ENCODE measurements around the gene GATB. TPM values are rescaled to one million over a fixed set of nuclear protein-coding genes. Genes with fewer than 3 reads are reported as not detected.

The GATB gene
- total RNA-seq, 1 donor from 2014 or later: 11.1 TPM

DNA sequence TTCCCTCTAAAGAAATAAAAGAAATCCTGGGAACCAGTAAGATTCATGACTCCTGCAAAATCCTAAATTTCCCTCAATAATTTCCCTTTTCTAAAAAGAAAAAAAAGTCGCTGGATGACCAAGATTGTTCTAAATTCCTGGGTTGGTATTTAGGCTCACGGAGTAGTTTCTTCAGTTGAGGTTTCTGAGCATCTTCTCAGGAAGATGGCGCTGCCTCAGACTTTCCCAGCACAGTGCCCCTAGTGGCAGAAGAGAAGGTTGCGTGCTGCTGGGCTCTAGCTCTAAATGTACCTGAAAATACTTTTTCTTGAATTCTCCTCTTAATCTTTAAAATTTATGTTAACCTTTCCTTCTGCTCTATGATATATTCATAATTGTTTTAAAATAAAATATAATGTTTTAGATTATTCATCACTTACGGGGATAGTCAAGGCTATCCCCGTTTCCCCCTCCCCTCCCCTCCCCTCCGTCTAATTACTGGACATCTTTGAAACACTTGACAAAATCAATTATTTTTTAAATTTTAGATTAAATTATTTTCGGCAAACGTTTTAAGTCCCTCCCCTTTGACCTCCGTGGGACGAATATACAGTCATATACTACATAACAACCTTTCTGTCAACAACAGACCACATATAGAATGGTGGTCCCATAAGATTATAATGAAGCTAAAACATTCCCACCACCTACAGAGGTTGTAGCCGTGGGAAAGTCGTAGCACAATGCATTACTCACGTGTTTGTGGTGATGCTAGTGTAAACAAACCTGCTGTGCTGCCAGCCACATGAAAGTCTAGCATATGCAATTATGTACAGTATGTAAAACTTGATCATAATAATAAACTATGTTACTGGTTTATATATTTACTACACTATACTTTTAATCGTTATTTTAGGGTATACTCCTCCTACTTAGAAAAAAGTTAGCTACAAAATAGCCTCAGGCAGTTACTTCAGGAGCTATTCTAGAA, 41.0 kb upstream of the GATB start:
- H3K27me3 ChIP-seq (ENCODE audit: control insufficient read depth, insufficient read depth, low read length): no peaks in the 10 kb centered on the region
- H3K36me3 ChIP-seq (ENCODE audit: control insufficient read depth, insufficient read depth, low read length): no peaks in the 10 kb centered on the region
- DNase-seq (ENCODE audit: low read depth): peak; percentile 47
- FAIRE-seq: no peak
- TF ChIP-seq, protein P1, sequence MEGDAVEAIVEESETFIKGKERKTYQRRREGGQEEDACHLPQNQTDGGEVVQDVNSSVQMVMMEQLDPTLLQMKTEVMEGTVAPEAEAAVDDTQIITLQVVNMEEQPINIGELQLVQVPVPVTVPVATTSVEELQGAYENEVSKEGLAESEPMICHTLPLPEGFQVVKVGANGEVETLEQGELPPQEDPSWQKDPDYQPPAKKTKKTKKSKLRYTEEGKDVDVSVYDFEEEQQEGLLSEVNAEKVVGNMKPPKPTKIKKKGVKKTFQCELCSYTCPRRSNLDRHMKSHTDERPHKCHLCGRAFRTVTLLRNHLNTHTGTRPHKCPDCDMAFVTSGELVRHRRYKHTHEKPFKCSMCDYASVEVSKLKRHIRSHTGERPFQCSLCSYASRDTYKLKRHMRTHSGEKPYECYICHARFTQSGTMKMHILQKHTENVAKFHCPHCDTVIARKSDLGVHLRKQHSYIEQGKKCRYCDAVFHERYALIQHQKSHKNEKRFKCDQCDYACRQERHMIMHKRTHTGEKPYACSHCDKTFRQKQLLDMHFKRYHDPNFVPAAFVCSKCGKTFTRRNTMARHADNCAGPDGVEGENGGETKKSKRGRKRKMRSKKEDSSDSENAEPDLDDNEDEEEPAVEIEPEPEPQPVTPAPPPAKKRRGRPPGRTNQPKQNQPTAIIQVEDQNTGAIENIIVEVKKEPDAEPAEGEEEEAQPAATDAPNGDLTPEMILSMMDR (IDR thresholded peaks at IDR 0.05; ENCODE audit: insufficient read depth, low read length, severe bottlenecking): peak; percentile 85
- no peak overlapping the region for H3K4me3 ChIP-seq (ENCODE audit: low read depth, low read length)

DNA sequence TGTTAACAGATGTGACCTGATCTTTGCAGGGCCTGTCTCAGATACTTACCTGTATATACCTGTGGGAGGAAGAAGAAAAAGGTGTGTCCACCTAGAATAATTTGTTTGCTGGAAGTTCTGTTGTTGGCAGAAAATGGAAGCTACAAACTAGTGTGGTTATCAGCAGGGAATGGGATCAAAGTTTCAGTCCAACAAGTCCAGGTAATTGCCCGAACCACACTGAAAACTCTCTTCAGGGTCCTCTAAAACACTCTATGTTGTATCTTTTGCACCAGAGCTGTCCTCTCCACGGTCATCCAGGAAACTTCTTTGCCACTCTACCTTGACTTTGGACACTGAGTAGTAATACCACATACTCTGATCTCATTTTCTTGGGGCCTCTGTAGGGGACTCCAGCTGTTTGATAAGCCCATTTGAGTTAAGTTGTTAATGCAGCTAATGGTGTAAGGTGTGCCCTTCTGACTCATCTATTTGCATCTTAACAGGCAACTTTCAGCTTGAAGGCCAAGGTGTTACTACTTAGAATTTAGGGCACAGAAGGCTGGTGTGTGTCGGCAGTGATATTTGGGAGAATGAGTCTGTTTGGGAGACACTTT, 38.7 kb upstream of the GATB start:
- FAIRE-seq: peak; percentile 7
- Histone ChIP-seq H3K36me3 (ENCODE audit: control insufficient read depth, insufficient read depth, low read length) (no peaks in the 10 kb centered on the region), H3K4me3 (ENCODE audit: low read depth, low read length) (no peak overlapping the region), H3K27me3 (ENCODE audit: control insufficient read depth, insufficient read depth, low read length) (no peaks in the 10 kb centered on the region)
- DNase-seq (ENCODE audit: low read depth): peak; percentile 29
- TF ChIP-seq, protein P1 (IDR thresholded peaks at IDR 0.05; ENCODE audit: insufficient read depth, low read length, severe bottlenecking): no peak

- DNase-seq (ENCODE audit: low read depth): no peak
- FAIRE-seq: no peak
- H3K27me3 ChIP-seq (ENCODE audit: control insufficient read depth, insufficient read depth, low read length): no peaks in the 10 kb centered on the region
- no peak overlapping the region for H3K4me3 ChIP-seq (ENCODE audit: low read depth, low read length)
- no peaks in the 10 kb centered on the region for H3K36me3 ChIP-seq (ENCODE audit: control insufficient read depth, insufficient read depth, low read length)
- TF ChIP-seq, protein P1 (IDR thresholded peaks at IDR 0.05; ENCODE audit: insufficient read depth, low read length, severe bottlenecking): no peak
Observed at GRCh38 chr4:151798678-151799416, 38.0 kb upstream of the GATB start.

- DNase-seq (ENCODE audit: low read depth) (no peak), FAIRE-seq (no peak)
- Histone ChIP-seq H3K27me3 (ENCODE audit: control insufficient read depth, insufficient read depth, low read length) (no peaks in the 10 kb centered on the region), H3K4me3 (ENCODE audit: low read depth, low read length) (no peak overlapping the region), H3K36me3 (ENCODE audit: control insufficient read depth, insufficient read depth, low read length) (no peaks in the 10 kb centered on the region)
- TF ChIP-seq, protein P1 (IDR thresholded peaks at IDR 0.05; ENCODE audit: insufficient read depth, low read length, severe bottlenecking): no peak
Observed at GRCh38 chr4:151797853-151798252, 37.0 kb upstream of the GATB start.

GRCh38 chr4:151797131-151797530, 36.3 kb upstream of the GATB start:
- DNase-seq (ENCODE audit: low read depth) (peak; percentile 7), FAIRE-seq (no peak)

More at GRCh38 chr4:151797131-151797530, 36.3 kb upstream of the GATB start:
- H3K27me3 ChIP-seq (ENCODE audit: control insufficient read depth, insufficient read depth, low read length): no peaks in the 10 kb centered on the region
- H3K36me3 ChIP-seq (ENCODE audit: control insufficient read depth, insufficient read depth, low read length): no peaks in the 10 kb centered on the region
- TF ChIP-seq, protein P1 (IDR thresholded peaks at IDR 0.05; ENCODE audit: insufficient read depth, low read length, severe bottlenecking): no peak
- H3K4me3 ChIP-seq (ENCODE audit: low read depth, low read length): no peak overlapping the region
